B cell (primary cell): ENCODE measurements around the gene COL11A2. TPM values are rescaled to one million over a fixed set of nuclear protein-coding genes. Genes with fewer than 3 reads are reported as not detected.

Source experiments
- ATAC-seq: fragments of 200-7000 bp; cut with Tn5 transposase; one replicate; pipeline ENCODE4 v1.10.0; 2021; ENCODE audit warnings: low read depth, mild to moderate bottlenecking, moderate number of reproducible peaks, moderate library complexity
- CTCF ChIA-PET: fragments of 350-600 bp; sonication (Branson Sonifier 250); formaldehyde crosslinking; loops from one replicate; lab custom pipeline; 2021; ENCODE audit warnings: antibody characterized with exemption, inconsistent platforms; lab: Charles Lee
- POLR2A ChIA-PET: fragments of 350-600 bp; sonication (Branson Sonifier 250); formaldehyde crosslinking; loops from one replicate; lab custom pipeline; 2021; ENCODE audit warnings: antibody characterized with exemption; lab: Charles Lee
- DNase-seq: peaks from one replicate; pipeline ENCODE4 v3.0.0; 2013
- H2AFZ ChIP-seq: 2 replicates; pipeline ENCODE4 v1.6.1; 2012; ENCODE audit warnings: mild to moderate bottlenecking, low read depth, low read length; ENCODE audit not compliant: insufficient read depth, poor library complexity, severe bottlenecking
- H3K27ac ChIP-seq, 2 donors: 1 replicate in 1 of 2; 2 replicates in 1 of 2; pipeline ENCODE4 v1.5.1; 2012 to 2013; ENCODE audit warnings: low read length in 2 of 2, mild to moderate bottlenecking in 2 of 2, moderate library complexity in 1 of 2
- H3K27me3 ChIP-seq, 4 experiments: fragments of 200-600 bp in 1 of 4; sonication (generic) in 1 of 4; replicated peaks in 1 of 4; 1 replicate in 2 of 4; 2 replicates in 2 of 4; pipeline versions ENCODE4 v1.6.1 to v1.7.0; 2013 to 2016; ENCODE audit warnings: low read length in 3 of 4, mild to moderate bottlenecking in 2 of 4, mixed read lengths in 1 of 4, moderate library complexity in 1 of 4; ENCODE audit not compliant: insufficient read depth in 4 of 4, control insufficient read depth in 3 of 4; ENCODE audit errors: control extremely low read depth in 1 of 4
- H3K36me3 ChIP-seq, 2 experiments: replicated peaks in 1 of 2; 1 replicate in 1 of 2; 2 replicates in 1 of 2; pipeline versions ENCODE4 v1.6.1 to v1.7.1; 2013; ENCODE audit warnings: low read length in 1 of 2; ENCODE audit not compliant: insufficient read depth in 2 of 2, control insufficient read depth in 1 of 2; ENCODE audit errors: control extremely low read depth in 1 of 2, extremely low read depth in 1 of 2
- H3K4me1 ChIP-seq, 2 donors: fragments of 200-600 bp in 1 of 2; sonication (generic) in 1 of 2; 1 replicate in 1 of 2; 2 replicates in 1 of 2; pipeline versions ENCODE4 v1.5.1 to v1.6.1; 2013 to 2017; ENCODE audit warnings: low read length in 2 of 2; ENCODE audit not compliant: control insufficient read depth in 2 of 2, insufficient read depth in 2 of 2
- H3K4me2 ChIP-seq: replicated peaks from 2 replicates; pipeline ENCODE3; 2012; ENCODE audit warnings: mild to moderate bottlenecking, low read depth, low read length; ENCODE audit not compliant: poor library complexity, severe bottlenecking
- H3K4me3 ChIP-seq, 5 experiments: fragments of 200-600 bp in 1 of 5; sonication (generic) in 1 of 5; 1 replicate in 3 of 5; 2 replicates in 2 of 5; pipeline versions ENCODE4 v1.5.1 to v1.7.0; 2011 to 2016; ENCODE audit warnings: low read length in 4 of 5, mild to moderate bottlenecking in 4 of 5, low read depth in 2 of 5, control low read depth in 1 of 5, moderate library complexity in 1 of 5; ENCODE audit not compliant: insufficient read depth in 1 of 5; ENCODE audit errors: control extremely low read depth in 1 of 5, extremely low read depth in 1 of 5
- H3K79me2 ChIP-seq: fragments of 200-600 bp; sonication (generic); one replicate; pipeline ENCODE4 v1.6.0; 2016; ENCODE audit warnings: low read length; ENCODE audit not compliant: control insufficient read depth, insufficient read depth
- H3K9ac ChIP-seq: fragments of 200-600 bp; sonication (generic); 2 replicates; pipeline ENCODE4 v1.6.1; 2017; ENCODE audit warnings: mild to moderate bottlenecking, low read length, moderate library complexity
- H3K9me3 ChIP-seq, 3 donors: one replicate each; pipeline versions ENCODE4 v1.6.1 to v1.7.1; 2013; ENCODE audit warnings: low read length in 2 of 3; ENCODE audit not compliant: control insufficient read depth in 2 of 3, insufficient read depth in 1 of 3; ENCODE audit errors: control extremely low read depth in 1 of 3
- H4K20me1 ChIP-seq: 2 replicates; pipeline ENCODE4 v1.6.0; 2012; ENCODE audit warnings: mild to moderate bottlenecking, low read length; ENCODE audit not compliant: insufficient read depth, control insufficient read depth, poor library complexity, severe bottlenecking
- H3K27ac Mint-ChIP-seq: one replicate; pipeline ENCODE4 v1.8.0; 2021; ENCODE audit warnings: mixed read lengths
- H3K27me3 Mint-ChIP-seq: one replicate; pipeline ENCODE4 v1.8.0; 2021; ENCODE audit warnings: mixed read lengths
- H3K4me1 Mint-ChIP-seq: one replicate; pipeline ENCODE4 v1.8.0; 2021; ENCODE audit warnings: mixed read lengths
- H3K4me3 Mint-ChIP-seq: one replicate; pipeline ENCODE4 v1.8.0; 2021; ENCODE audit warnings: mixed read lengths
- H3K9me3 Mint-ChIP-seq: one replicate; pipeline ENCODE4 v1.8.0; 2022; ENCODE audit warnings: mixed read lengths; ENCODE audit not compliant: insufficient read depth
- CTCF ChIP-seq: fragments of 200-600 bp; IDR thresholded peaks from one replicate; pipeline ENCODE4 v1.8.0; 2022; ENCODE audit warnings: antibody characterized with exemption, mild to moderate bottlenecking
- EZH2 ChIP-seq: IDR thresholded peaks from 2 replicates; pipeline ENCODE4 v1.6.1; 2012; ENCODE audit warnings: borderline replicate concordance, low read depth, mild to moderate bottlenecking, moderate library complexity, low read length; ENCODE audit not compliant: insufficient read depth, poor library complexity, severe bottlenecking
- WGBS: methylation state at CpG from one replicate; pipeline ENCODE4 v1.1.5; 2013; ENCODE audit warnings: missing lambda C conversion rate; ENCODE audit not compliant: insufficient coverage; 5-methylcytosine and 5-hydroxymethylcytosine counted together
- intact Hi-C: fragments of 100-400 bp; cut with micrococcal nuclease; formaldehyde crosslinking; loops from one replicate; pipeline ENCODE4 v1.10.0; 2022
- polyA plus RNA-seq: library from polyadenylated mRNA; depleted of rRNA; stranded (reverse); fragments of >200 nt; gene quantifications from 2 replicates; pipeline ENCODE4 v1.2.3, GENCODE V29; 2012
- total RNA-seq, 2 donors: library from RNA; stranded (reverse); fragments of 120-200 nt in 1 of 2; gene quantifications; 1 replicate in 1 of 2; 2 replicates in 1 of 2; pipeline versions ENCODE4 v1.2.3 to v1.2.4, GENCODE V29; 2013 to 2022

The COL11A2 gene
- total and polyA plus RNA-seq, 2 donors (not counting 1 experiment from before 2014, with no cell fraction given), result 0.39 to 0.82 TPM

- no peaks in the 10 kb centered on the region for H3K27me3 Mint-ChIP-seq
- Histone ChIP-seq H3K36me3 (peaks cover 0 to 21% of the 10 kb centered on the region in 2 experiments), H2AFZ (peak within 1 kb of the TSS; percentile 94), H3K4me1 (peaks cover 35 to 57% of the 10 kb centered on the region in 2 donors), H3K27me3 (no peaks in the 10 kb centered on the region), H3K79me2 (peaks cover 42% of the 10 kb centered on the region), H3K27ac (peak within 1 kb of the TSS; percentile 14 to 51), H3K9me3 (no peaks in the 10 kb centered on the region), H3K4me2 (peak within 1 kb of the TSS; percentile 98), H3K4me3 (peak within 1 kb of the TSS; percentile 14 to 88 (median 80)), H4K20me1 (peaks cover 10% of the 10 kb centered on the region), H3K9ac (peak within 1 kb of the TSS; percentile 79)
- H3K27ac Mint-ChIP-seq, result peak within 1 kb of the TSS; percentile 72
- TF ChIP-seq CTCF (no peak), EZH2 (no peak)
- DNase-seq, result peak; percentile 92
- peaks cover 63% of the 10 kb centered on the region for H3K4me1 Mint-ChIP-seq
- peak; percentile 64 for ATAC-seq
- POLR2A ChIA-PET, result interaction anchor here (0.6 kb wide), 3 partner anchors 44 to 360 kb away, joined by 3 to 7 read pairs (median 4); no protein-coding TSS in a partner anchor
- WGBS, result under 1% methylated on average over 36 of the region's 48 CpGs
- intact Hi-C loops, result loop anchor here (1.0 to 10.0 kb wide), 3 partner anchors 45 to 1230 kb away; partner anchors contain the start of genes AGPAT1, DXO and RNF5
- H3K4me3 Mint-ChIP-seq, result peak within 1 kb of the TSS; percentile 99
- H3K9me3 Mint-ChIP-seq, result no peaks in the 10 kb centered on the region
- CTCF ChIA-PET, result interaction anchor here (0.6 to 1.6 kb wide), 5 partner anchors 42 to 896 kb away, joined by 3 to 8 read pairs (median 3); no protein-coding TSS in a partner anchor
Observed at GRCh38 chr6:33204415-33205190, 12.3 kb upstream of the COL11A2 start, which contains the start of gene HSD17B8. HSD17B8 (plus strand) TSS chr6:33204655; CDS start chr6:33204669, 14 bp downstream.
